Cortex of kidney (tissue), 1 donor: ENCODE measurements around the gene SETD2.
"Not testable (repeated sequence)": the region's sequence is repeated elsewhere in the genome, so short reads cannot be mapped to it uniquely, and the experiment has no call there.

ENCODE experiments used
- DNase-seq: peaks from one replicate; lab custom pipeline; 2025; lab: John Stamatoyannopoulos, UW

SETD2 gene

DNA sequence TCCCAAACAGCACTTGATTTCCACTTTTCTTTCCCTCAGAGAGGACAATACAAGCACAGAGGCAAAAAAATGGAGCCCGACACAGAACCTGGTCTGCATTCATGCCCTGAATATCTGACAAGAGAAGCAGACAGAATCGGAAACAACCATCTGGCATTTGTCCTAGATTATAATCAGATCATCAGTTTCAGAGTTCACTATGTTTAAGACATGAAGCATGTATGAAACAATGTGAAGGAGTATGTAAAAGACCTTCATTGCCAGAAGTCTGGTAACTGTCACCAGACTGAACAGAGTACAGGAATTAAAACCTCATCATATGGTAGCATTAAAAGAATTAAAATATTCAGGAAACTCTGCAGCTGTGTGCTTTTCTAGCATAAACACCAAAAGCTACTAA lies 65.0 kb downstream of the SETD2 start:
- DNase-seq, result no peak

DNA sequence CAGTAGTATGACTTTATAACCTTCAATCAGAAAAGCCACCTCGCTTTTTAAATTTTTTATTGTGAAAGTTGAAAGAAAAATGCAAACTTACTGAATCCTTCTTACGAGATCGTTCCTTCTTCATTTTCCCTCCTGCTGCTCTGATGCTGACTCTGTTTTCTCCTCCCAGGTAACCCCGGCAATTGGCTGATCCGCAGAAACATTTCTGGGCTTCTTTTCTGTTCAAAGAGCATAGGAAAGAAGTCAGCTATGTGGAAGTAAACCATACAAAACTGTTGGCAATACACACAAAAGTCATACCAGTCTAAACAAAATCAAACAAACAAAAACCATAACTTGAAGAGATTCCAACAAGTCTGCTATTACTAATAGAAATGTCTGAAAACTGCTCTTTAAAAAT lies 66.0 kb downstream of the SETD2 start:
- no peak for DNase-seq

DNA sequence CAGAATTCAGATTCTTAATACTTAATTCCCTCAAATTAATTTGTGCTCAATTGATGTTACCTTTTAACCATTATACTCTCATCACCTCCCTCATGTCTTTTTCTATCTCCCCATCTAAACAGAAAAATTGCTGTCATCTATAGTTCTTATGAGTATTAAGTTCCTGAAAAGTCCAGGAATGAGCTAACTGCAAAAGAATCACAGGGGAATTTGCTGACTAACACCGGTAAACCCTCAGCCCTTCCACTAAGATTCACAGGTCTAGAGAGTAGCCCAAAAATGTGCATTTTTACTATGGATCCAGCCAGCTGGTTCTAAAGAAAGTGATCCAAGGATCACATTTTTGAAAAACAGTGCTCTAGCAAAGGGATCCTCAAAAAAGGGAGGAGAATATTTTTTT lies 67.0 kb downstream of the SETD2 start:
- no peak for DNase-seq

DNA sequence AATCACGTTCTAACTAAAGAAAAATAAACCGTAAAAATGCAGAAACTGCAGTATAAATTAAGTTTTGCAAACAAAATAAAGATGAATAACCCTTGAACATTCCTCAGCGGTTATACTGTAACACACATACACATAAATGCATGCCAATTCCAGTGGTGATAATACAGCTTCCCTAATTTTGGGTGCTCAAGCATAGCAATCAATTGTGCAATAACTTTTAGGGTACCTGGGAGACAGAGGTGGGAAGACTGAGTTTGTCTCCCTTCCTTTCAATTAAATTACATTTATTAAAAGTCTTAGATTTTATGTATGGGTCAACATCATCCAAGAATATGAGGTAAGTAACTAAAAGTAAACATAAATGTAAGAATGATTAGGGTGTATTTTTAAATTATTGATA lies 71.8 kb downstream of the SETD2 start:
- no peak for DNase-seq

DNA sequence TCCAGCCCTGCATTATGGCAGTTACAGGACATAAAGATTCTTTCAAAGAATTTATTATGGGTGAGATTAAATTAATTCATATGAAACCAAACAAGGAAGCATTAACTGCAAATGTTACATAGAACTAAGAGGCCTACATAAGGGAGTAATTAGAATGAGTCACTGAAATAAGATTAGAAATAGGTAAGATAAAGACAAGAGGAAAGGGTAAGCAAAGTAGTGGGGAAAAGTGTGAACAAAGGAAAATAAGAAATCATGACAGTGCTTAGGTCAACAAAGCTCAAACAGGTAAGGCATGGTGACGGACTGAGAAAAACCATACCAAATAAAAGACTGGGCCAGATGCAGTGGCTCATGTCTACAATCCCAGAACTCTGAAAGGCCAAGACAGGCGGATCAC lies 74.3 kb downstream of the SETD2 start:
- DNase-seq, result no peak

DNA sequence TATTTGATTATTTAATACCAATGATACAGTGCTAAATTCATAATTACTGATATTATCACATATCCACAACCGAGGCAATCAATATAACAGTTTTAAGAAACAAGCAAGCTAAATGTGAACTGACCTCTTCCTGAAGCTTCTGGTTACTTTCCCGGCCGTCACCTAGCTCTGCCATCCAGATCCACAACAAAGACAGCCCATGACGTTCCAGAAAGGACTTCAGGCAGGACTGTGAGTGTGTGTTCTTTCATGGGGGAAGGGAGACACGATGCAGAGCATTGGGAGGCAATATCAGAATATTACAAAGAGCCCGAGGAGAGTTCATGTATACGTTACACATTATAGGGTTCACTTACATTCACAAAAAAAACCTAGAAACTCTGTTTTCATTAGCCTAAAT lies 77.8 kb downstream of the SETD2 start:
- DNase-seq, result no peak

DNA sequence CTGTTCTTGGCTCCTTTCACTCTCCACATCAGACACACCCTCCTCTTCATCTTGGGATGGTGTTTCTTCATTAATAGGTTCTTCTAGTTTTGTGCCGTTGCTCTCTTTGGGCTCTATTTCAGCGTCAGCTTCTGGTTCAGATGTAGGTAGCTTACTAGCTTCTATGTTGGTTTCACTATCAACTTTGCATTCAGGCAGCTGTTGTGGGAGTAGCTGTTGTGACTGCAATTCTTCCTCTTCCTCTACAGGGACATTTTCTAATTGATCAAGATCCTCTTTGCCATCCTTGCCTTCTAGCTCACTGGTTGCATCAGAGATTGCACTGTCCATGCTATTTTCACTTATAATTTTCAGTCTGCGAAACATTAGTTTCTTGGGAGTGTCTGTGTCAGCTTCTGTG lies 80.1 kb downstream of the SETD2 start:
- no peak for DNase-seq

DNA sequence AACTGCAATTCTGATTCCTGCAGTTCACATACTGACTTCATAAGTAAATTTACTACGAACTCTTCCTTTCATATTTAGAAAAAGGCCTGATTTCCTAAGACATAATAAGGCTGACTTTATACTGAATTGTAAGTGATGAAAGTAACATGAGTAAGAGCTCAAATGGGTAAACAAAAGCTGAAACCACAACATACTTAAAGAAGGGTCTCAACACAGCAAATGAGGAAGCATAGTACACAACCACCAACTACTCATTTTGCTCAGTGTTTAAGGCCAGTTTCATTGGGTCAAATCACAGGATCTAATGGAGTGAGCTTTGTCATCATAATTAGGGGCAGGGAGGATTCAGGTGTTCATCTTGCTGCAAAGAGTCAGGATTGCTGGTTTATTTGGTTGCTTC lies 81.4 kb downstream of the SETD2 start:
- DNase-seq, result no peak

DNA sequence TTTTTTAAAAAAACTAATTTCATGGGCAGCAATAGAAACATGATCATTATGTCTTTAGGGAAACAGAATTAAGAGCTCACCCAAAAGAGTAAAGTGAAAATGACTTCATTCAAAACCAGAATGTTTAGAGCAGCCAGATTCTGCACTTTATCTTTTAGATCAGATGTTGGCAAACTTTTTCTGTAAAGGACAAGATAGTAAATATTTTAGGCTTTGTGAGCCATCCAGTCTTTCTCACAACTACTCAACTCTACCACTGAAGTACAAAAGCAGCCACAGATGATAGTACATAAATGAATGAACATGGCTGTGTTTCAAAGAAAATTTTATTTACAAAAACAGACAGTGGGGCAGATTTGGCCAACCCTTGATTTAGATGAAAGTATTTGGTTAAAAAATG lies 84.5 kb downstream of the SETD2 start:
- no peak for DNase-seq

DNA sequence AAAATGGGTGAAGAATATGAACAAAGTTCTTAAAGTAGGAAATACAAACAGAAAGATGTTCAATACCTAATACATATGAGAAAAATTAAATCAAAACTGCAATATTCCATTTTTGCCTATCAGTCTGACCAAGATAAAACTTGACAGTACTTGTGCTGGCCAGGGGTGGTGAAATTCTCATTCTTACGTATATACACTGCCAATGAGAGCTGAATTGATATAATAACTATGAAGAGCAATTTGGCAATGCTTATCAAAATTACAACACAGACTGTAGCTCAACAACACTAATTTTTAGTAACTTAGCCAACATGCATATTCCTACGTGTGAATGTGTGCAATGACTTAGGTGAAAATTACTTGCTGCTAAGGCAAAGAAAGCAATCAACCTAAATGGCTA lies 90.2 kb downstream of the SETD2 start:
- no peak for DNase-seq

DNA sequence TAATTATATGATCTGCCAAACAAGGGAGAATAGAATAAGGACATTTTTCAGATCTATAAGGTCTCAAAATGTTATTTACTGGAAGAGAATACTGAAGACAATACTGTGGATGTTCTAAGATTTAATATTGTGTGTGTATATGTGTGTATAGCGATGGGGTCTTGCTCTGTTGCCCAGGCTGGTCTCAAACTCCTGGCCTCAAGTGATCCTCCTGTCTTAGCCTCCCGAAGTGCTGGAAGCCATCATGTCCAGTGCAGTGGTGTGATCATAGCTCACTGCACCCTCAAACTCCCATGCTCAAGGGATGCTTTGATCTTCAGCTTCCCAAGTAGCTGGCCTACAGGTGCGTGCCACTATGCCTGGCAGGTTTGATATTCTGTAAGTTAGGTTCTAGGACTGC lies 93.1 kb downstream of the SETD2 start:
- no peak for DNase-seq

DNA sequence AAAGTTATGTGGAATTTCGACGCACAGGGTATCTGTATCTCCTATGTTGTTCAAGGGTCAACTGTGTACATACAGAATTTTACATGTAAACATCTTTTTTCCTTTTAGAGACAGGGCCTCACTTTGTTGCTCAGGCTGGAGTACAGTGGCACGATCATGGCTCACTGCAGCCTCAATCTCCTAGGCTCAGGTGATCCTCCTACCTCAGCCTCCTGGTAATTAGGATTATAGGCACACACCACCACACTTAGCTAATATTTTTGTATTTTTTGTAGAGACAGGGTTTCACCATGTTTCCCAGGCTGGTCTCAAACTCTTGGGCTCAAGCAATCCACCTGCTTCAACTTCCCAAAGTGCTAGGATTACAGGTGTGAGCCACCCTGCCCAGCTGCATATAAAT lies 97.7 kb downstream of the SETD2 start:
- not testable (repeated sequence) for DNase-seq

DNA sequence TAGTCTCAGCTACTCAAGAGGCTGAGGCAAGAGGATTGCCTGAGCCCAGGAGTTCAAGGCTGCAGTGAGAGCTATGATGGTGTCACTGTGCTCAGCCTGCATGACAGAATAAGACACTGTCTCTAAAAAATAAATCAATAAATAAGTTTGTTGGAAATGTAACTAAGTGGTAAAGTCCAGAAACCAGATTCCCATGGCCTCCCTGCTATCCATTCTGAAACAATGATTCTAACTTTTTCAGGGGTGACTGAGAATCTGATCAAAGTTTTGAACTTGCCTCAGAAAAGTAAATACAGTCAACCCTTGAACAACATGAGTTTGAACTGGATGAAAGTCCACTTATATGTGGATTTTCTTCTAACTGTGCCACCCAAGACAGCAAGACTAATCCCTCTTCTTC lies 98.2 kb downstream of the SETD2 start:
- DNase-seq, result no peak

DNA sequence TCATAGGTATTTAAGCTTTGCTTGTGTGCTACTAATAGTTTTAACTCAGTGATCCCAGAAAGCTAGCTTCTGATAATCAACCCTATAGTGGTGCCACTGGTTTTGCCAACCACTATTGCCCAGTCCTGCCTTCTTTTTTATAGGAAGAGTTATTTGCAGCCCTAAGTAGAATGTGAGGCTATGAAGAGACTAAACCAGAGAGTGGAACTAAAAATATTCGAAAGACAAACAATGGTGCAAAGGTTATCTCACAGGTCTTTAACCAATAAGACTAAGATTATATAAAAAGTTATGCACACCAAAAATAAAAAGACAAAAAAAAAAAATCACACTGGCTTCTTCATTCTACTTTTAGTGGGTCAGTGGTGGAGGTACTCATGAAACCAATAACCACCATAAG lies 98.9 kb downstream of the SETD2 start:
- DNase-seq, result no peak

DNA sequence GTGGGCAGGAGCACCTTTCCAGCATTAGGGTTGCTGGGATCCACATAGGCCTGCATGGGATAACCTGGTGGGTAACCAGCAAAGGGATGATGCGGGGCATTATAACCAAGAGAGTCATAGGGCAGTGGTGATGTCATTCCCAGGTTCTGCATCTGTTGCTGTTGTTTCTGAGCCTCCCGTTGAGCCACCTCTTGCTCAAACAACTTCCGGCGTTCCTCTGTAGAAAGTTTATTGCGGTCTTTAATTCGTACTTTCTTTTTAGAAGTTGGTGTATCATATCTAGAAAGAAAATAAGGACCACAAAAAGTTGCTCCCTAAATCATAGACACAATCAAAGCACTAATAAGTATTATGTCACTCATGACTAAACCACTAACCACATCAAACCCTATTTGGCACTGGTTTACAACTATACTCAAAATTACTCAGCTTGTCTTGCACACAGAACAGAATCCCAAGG lies 106.7 kb downstream of the SETD2 start:
- no peak for DNase-seq

DNA sequence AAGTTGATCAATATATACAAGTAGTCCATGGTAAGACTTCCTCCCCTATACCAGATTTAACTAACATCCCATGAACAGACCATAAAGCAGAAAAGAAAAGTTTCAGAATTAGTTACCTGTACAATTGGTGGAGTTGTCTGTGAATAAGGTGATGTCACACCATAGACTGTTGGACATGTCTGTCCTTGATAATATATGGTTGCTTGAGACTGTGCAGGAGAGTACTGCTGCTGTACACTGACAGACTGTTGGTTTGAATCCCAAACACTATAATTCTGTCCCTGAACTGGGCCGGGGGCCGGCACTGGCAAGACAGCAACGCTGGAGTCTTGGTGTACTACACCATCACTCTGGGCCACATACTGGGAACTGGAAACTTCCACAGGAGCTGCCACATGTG lies 107.2 kb downstream of the SETD2 start:
- no peak for DNase-seq

DNA sequence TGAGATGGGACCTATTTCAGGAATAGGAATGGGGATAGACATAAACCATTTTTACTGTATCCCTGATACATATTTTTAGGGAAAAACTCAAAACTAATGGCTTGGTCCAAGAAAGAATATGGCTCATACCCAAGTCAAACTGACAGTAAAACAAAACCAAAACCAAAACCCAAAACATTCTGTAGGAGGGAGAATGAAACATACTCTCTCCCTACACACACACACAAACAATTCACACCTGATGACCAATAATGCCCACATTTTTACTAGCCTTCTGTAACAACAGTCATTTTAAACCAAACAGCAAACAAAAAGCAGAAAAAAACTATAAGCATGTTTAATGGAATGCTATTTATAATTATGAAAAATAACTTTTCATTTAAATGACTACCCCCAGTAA lies 109.5 kb downstream of the SETD2 start:
- DNase-seq, result no peak

DNA sequence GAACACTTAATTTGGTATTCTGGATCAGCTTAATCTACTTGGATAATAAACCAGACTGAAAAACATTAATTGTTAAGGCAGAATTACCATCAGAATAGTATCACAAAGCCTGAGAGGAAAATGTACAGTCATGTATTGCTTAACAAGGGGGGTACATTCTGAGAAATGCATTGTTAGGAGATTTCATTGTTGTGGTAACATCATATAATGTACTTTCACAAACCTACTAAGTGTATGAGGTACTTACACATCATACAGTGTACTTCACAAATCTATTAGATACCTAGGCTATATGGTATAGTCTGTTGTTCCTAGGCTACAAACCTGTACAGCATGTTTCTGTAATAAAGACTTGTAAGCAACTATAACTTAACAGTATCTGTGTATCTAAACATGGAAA lies 116.2 kb downstream of the SETD2 start:
- DNase-seq, result no peak

DNA sequence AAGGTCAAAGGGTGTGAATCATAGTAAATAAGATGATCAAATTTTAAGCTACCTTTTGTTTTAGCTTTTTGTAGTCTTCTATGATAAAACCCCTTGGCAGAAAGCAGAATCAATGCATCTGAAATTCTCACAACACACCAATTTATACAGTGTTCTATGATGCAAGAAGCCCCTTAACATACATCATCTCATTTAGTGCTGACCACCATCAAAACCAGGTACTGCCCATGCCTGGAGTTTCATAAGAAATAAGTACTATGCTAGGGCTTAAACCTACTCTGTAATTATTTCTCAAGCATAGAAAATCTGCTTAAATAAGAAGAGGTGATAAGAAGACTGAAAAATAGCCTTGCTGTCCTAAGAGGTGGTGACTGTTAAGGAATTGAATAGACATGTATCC lies 116.8 kb downstream of the SETD2 start:
- no peak for DNase-seq

DNA sequence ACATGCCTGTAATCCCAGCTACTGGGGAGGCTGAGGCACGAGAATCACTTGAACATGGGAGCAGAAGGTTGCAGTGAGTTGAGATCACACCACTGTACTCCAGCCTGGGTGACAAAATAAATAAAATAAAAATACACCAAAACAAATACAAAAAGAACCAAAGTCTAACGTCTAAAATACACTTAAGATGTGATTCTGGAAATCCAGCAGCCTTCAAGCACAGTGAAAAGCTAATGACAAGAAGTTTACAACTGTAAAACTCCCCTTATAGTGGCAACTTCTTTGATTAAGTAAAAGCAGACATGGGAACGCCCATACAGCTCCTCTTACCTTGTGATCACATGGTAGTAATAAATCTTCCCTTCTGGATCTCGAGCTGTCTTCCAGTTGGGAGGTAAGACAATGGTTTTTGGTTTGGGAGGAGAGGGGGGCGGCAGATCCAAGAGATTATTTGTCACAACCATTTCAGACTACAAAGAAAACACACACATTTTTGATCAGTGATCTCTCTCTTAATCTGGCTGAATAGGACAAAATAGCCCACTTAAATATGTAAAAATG lies 121.6 kb downstream of the SETD2 start:
- DNase-seq, result no peak

DNA sequence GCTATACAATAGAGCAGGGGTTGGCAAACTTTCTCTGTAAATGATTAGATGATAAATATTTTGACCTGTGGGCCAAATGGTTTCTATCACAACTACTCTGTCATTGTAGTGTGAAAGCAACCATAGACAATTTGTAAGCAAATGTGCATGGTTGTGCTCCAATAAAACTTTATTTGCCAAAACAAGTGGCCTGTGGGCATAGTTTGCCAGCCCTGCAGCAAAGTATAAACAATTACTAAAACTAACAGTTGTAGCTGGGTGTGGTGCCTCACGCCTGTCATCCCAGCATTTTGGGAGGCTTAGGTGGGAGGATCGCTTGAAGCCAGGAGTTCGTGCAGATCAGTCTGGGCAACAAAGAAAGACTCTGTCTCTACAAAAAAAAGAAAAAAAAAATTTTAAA lies 122.8 kb downstream of the SETD2 start:
- no peak for DNase-seq

DNA sequence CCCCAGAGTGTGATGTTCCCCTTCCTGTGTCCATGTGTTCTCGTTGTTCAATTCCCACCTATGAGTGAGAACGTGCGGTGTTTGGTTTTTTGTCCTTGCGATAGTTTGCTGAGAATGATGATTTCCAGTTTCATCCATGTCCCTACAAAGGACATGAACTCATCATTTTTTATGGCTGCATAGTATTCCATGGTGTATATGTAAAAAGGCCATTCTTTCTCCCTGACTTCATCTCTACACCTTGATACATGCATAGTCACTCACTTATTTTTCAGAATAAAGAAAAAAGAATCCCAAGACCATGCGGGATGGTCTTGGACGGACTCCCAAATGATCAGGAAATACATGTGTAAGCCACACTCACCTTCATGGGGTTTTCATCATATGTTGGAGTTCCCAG lies 126.6 kb downstream of the SETD2 start:
- not testable (repeated sequence) for DNase-seq

DNA sequence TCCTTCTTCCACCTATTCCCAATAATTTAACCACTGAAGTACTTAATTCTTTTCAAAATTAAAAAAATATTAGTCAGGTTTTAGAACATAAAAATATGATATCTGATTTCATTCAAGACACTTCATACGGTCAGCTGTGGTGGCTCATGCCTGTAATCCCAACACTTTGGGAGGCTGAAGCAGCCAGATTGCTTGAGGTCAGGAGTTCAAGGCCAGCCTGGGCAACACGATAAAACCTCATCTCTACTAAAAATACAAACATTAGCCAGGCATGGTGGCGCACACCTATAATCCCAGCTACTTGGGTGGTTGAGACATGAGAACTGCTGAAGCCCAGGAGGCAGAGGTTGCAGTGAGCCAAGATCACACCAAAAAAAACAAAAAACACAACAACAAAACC lies 127.8 kb downstream of the SETD2 start:
- DNase-seq, result no peak

DNA sequence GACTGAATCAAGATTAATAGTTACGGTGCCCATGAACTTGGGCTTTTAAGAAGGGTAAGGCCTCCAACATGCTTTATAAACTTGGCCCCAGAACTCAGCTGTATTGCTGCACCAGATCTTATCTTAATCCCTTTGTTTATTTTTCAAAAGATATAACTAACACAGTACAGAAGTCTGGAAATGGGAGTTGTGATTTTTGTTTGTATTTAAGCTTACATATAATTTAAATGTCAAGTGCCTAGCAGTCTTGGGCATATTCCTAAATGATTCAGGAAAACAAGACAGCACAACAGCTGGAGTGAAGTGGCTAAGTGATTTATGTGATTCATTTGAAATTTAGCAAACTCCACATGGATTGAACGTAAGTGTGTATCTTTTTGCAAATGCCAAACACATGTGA lies 128.3 kb downstream of the SETD2 start:
- DNase-seq, result no peak
